KMS-11 (cell line): ENCODE results near the gene GNG11.

ENCODE experiments used
- H2AFZ ChIP-seq: fragments of 200-600 bp; sonication (generic); 2 replicates; pipeline ENCODE4 v1.6.1; 2016; ENCODE audit warnings: antibody characterized with exemption, mixed run types, low read depth
- H3K27ac ChIP-seq: fragments of 200-600 bp; sonication (generic); 2 replicates; pipeline ENCODE4 v1.6.1; 2016; ENCODE audit warnings: mild to moderate bottlenecking, mixed run types
- H3K27me3 ChIP-seq: fragments of 200-600 bp; sonication (generic); 2 replicates; pipeline ENCODE4 v1.6.1; 2017; ENCODE audit warnings: mild to moderate bottlenecking, low read depth, mixed run types, moderate library complexity; ENCODE audit not compliant: insufficient read depth
- H3K36me3 ChIP-seq: fragments of 200-600 bp; sonication (generic); 2 replicates; pipeline ENCODE4 v1.6.1; 2017; ENCODE audit warnings: mild to moderate bottlenecking, mixed run types; ENCODE audit not compliant: insufficient read depth
- H3K4me1 ChIP-seq: fragments of 200-600 bp; sonication (generic); 2 replicates; pipeline ENCODE4 v1.6.1; 2016; ENCODE audit warnings: mild to moderate bottlenecking, low read depth, mixed run types; ENCODE audit not compliant: poor library complexity, severe bottlenecking
- H3K4me2 ChIP-seq: fragments of 200-600 bp; sonication (generic); 2 replicates; pipeline ENCODE4 v1.7.0; 2016; ENCODE audit warnings: mild to moderate bottlenecking, mixed run types
- H3K4me3 ChIP-seq: fragments of 200-600 bp; sonication (generic); IDR thresholded peaks from 2 replicates; pipeline ENCODE4 v1.6.1; 2017; ENCODE audit warnings: low read depth, low read length, mixed read lengths; ENCODE audit not compliant: insufficient read depth
- H3K79me2 ChIP-seq: fragments of 200-600 bp; sonication (generic); 2 replicates; pipeline ENCODE4 v1.6.1; 2016; ENCODE audit warnings: low read depth, mixed run types; ENCODE audit not compliant: insufficient read depth
- H3K9ac ChIP-seq: fragments of 200-600 bp; sonication (generic); 2 replicates; pipeline ENCODE4 v1.6.1; 2016; ENCODE audit warnings: mild to moderate bottlenecking, mixed run types
- H4K20me1 ChIP-seq: fragments of 200-600 bp; sonication (generic); 2 replicates; pipeline ENCODE4 v1.6.1; 2016; ENCODE audit warnings: mild to moderate bottlenecking, mixed run types; ENCODE audit not compliant: insufficient read depth
- TF ChIP-seq, protein P1 (sequence below): fragments of 200-600 bp; sonication (generic); conservative IDR thresholded peaks from 2 replicates; pipeline ENCODE4 v1.6.1; 2017; ENCODE audit warnings: low read depth, mild to moderate bottlenecking, antibody characterized with exemption, low read length, moderate library complexity, mixed read lengths

The GNG11 gene

GRCh38 chr7:93923296-93923695 lies 1.8 kb downstream of the GNG11 start:
- H3K4me2 ChIP-seq, result no peak overlapping the region
- H3K36me3 ChIP-seq, result no peaks in the 10 kb centered on the region
- no peak overlapping the region for H3K9ac ChIP-seq
- no peaks in the 10 kb centered on the region for H3K79me2 ChIP-seq
- TF ChIP-seq, protein P1, sequence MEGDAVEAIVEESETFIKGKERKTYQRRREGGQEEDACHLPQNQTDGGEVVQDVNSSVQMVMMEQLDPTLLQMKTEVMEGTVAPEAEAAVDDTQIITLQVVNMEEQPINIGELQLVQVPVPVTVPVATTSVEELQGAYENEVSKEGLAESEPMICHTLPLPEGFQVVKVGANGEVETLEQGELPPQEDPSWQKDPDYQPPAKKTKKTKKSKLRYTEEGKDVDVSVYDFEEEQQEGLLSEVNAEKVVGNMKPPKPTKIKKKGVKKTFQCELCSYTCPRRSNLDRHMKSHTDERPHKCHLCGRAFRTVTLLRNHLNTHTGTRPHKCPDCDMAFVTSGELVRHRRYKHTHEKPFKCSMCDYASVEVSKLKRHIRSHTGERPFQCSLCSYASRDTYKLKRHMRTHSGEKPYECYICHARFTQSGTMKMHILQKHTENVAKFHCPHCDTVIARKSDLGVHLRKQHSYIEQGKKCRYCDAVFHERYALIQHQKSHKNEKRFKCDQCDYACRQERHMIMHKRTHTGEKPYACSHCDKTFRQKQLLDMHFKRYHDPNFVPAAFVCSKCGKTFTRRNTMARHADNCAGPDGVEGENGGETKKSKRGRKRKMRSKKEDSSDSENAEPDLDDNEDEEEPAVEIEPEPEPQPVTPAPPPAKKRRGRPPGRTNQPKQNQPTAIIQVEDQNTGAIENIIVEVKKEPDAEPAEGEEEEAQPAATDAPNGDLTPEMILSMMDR, result no peak
- no peak overlapping the region for H3K27ac ChIP-seq
- H4K20me1 ChIP-seq, result no peaks in the 10 kb centered on the region
- no peaks in the 10 kb centered on the region for H3K27me3 ChIP-seq
- H2AFZ ChIP-seq, result no peak overlapping the region
- no peak overlapping the region for H3K4me3 ChIP-seq
- no peaks in the 10 kb centered on the region for H3K4me1 ChIP-seq

DNA sequence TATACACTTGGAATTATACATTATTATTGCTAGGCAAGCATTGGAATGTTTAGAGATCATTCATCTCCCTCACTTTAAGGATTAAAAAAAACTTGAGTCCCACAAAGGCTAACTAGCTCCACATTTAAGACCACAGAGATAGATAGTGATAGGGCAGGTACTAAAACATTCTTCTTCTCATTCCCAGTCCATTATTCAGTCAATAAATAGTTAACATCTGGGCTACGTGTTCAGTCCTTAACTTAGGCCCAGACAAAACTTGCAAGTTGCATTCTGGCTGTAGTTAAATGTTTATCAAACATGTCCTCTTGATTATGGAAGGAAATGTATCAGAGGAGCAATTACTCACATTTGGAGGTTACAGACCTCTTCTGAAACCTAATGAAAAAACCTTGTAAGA lies 2.4 kb downstream of the GNG11 start:
- TF ChIP-seq, protein P1, result no peak
- no peak overlapping the region for H3K27ac ChIP-seq
- H4K20me1 ChIP-seq, result no peaks in the 10 kb centered on the region
- H3K4me2 ChIP-seq, result no peak overlapping the region
- no peak overlapping the region for H3K9ac ChIP-seq
- H3K27me3 ChIP-seq, result no peaks in the 10 kb centered on the region
- H3K79me2 ChIP-seq, result no peaks in the 10 kb centered on the region
- H3K4me1 ChIP-seq, result no peaks in the 10 kb centered on the region
- H2AFZ ChIP-seq, result no peak overlapping the region
- no peaks in the 10 kb centered on the region for H3K36me3 ChIP-seq
- H3K4me3 ChIP-seq, result no peak overlapping the region

GRCh38 chr7:93926800-93927199 lies 5.3 kb downstream of the GNG11 start:
- TF ChIP-seq, protein P1, result no peak
- no peaks in the 10 kb centered on the region for H3K27me3 ChIP-seq
- H4K20me1 ChIP-seq, result no peaks in the 10 kb centered on the region
- H3K36me3 ChIP-seq, result no peaks in the 10 kb centered on the region
- no peaks in the 10 kb centered on the region for H3K79me2 ChIP-seq
- no peak overlapping the region for H3K27ac ChIP-seq
- no peak overlapping the region for H3K4me2 ChIP-seq
- H3K4me3 ChIP-seq, result no peak overlapping the region
- H3K4me1 ChIP-seq, result no peaks in the 10 kb centered on the region
- no peak overlapping the region for H2AFZ ChIP-seq
- no peak overlapping the region for H3K9ac ChIP-seq

DNA sequence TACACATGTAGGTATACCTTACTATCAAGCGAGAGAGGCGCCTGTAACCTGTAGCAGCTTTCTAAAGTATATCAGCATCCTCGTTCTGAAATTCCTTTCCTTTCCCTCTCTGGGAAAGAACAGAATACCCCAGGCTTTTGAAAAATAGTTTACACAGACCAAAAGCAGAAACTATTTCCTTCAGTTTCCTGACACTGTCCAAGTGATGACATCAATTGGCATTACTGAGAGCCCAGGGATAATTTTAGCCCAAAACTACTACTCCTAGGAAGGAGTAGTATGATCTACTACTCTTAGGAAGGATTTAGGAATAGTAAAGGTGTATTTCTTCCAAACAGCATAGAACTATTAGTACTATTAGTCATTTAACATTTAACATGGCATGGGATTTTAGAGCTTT lies 6.0 kb downstream of the GNG11 start:
- Histone ChIP-seq H3K4me3 (no peak overlapping the region), H3K36me3 (no peaks in the 10 kb centered on the region), H3K27me3 (no peaks in the 10 kb centered on the region), H4K20me1 (no peaks in the 10 kb centered on the region), H2AFZ (no peak overlapping the region), H3K27ac (no peak overlapping the region), H3K9ac (no peak overlapping the region), H3K4me1 (no peaks in the 10 kb centered on the region), H3K79me2 (no peaks in the 10 kb centered on the region), H3K4me2 (no peak overlapping the region)
- TF ChIP-seq, protein P1, result no peak
